HEK293 (cell line): ENCODE results near the gene NFKBIE.

ENCODE experiments used
- ZFP41 ChIP-seq: fragments of 450-650 bp; formaldehyde crosslinking; IDR thresholded peaks from 2 replicates; pipeline ENCODE4 v1.5.1; 2016; ENCODE audit warnings: missing biosample characterization, missing genetic modification characterization, borderline replicate concordance
- TF ChIP-seq, protein P1 (sequence below): fragments of 450-650 bp; formaldehyde crosslinking; IDR thresholded peaks from 2 replicates; pipeline ENCODE4 v1.5.1; 2016; ENCODE audit warnings: missing biosample characterization, missing genetic modification characterization

DNA sequence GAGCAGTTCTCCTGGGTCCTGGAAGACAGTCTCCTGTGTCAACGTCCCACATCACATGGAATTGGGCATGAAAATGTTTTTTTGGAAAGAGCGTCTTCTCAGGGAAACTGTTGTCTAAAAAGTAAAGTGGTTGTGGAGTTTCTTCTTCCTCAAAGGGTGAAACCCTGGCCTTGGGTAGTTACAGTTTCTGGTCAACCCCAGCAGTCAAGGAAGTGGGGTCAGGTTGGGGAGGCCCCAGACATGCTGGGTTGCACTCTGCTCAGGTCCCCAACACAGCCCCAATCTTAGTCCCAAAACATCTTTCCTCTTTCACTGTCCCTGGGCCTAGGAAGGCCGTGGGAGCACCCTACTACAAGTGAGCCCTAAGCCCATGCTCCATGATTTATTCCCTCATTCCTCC is 996 bp upstream of the NFKBIE start:
- TF ChIP-seq ZFP41 (tag by site-specific recombination), result no peak
- TF ChIP-seq, protein P1, sequence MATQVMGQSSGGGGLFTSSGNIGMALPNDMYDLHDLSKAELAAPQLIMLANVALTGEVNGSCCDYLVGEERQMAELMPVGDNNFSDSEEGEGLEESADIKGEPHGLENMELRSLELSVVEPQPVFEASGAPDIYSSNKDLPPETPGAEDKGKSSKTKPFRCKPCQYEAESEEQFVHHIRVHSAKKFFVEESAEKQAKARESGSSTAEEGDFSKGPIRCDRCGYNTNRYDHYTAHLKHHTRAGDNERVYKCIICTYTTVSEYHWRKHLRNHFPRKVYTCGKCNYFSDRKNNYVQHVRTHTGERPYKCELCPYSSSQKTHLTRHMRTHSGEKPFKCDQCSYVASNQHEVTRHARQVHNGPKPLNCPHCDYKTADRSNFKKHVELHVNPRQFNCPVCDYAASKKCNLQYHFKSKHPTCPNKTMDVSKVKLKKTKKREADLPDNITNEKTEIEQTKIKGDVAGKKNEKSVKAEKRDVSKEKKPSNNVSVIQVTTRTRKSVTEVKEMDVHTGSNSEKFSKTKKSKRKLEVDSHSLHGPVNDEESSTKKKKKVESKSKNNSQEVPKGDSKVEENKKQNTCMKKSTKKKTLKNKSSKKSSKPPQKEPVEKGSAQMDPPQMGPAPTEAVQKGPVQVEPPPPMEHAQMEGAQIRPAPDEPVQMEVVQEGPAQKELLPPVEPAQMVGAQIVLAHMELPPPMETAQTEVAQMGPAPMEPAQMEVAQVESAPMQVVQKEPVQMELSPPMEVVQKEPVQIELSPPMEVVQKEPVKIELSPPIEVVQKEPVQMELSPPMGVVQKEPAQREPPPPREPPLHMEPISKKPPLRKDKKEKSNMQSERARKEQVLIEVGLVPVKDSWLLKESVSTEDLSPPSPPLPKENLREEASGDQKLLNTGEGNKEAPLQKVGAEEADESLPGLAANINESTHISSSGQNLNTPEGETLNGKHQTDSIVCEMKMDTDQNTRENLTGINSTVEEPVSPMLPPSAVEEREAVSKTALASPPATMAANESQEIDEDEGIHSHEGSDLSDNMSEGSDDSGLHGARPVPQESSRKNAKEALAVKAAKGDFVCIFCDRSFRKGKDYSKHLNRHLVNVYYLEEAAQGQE (tag by site-specific recombination), result no peak
